H9 (cell line): ENCODE data around the gene ARHGAP40. TPM values are rescaled to one million over a fixed set of nuclear protein-coding genes. Genes with fewer than 3 reads are reported as not detected.

ENCODE experiments used
- DNase-seq: peaks from one replicate; pipeline ENCODE4 v3.0.0-alpha.2; 2017
- H2AFZ ChIP-seq: one replicate; pipeline ENCODE4 v1.6.1; 2013; ENCODE audit warnings: mild to moderate bottlenecking, low read length, control low read depth, moderate library complexity
- H2AK5ac ChIP-seq: 2 replicates; pipeline ENCODE4 v1.6.1; 2013; ENCODE audit warnings: low read length, control low read depth, mixed read lengths; ENCODE audit not compliant: insufficient read length
- H2BK120ac ChIP-seq: one replicate; pipeline ENCODE4 v1.6.1; 2013; ENCODE audit warnings: low read depth, mild to moderate bottlenecking, low read length, control low read depth, inconsistent platforms; ENCODE audit not compliant: poor library complexity, severe bottlenecking
- H2BK12ac ChIP-seq: 2 replicates; pipeline ENCODE4 v1.6.1; 2013; ENCODE audit warnings: low read length, control low read depth, mixed read lengths, low read depth; ENCODE audit not compliant: insufficient read length
- H2BK15ac ChIP-seq: 2 replicates; pipeline ENCODE4 v1.6.1; 2013; ENCODE audit warnings: low read depth, low read length, control low read depth
- H2BK20ac ChIP-seq: one replicate; pipeline ENCODE4 v1.6.1; 2013; ENCODE audit warnings: low read depth, mild to moderate bottlenecking, low read length, control low read depth, inconsistent platforms; ENCODE audit not compliant: poor library complexity, severe bottlenecking
- H2BK5ac ChIP-seq: 2 replicates; pipeline ENCODE4 v1.6.1; 2013; ENCODE audit warnings: low read length, control low read depth, mixed read lengths; ENCODE audit not compliant: insufficient read length
- H3K14ac ChIP-seq: 2 replicates; pipeline ENCODE4 v1.6.1; 2013; ENCODE audit warnings: low read length, control low read depth; ENCODE audit not compliant: insufficient read depth
- H3K18ac ChIP-seq: 2 replicates; pipeline ENCODE4 v1.6.1; 2013; ENCODE audit warnings: low read depth, mild to moderate bottlenecking, mixed read lengths, low read length, control low read depth; ENCODE audit not compliant: insufficient read length
- H3K23ac ChIP-seq: 2 replicates; pipeline ENCODE4 v1.6.1; 2013; ENCODE audit warnings: low read length, control low read depth, mixed read lengths, low read depth; ENCODE audit not compliant: insufficient read length
- H3K23me2 ChIP-seq: 2 replicates; pipeline ENCODE4 v1.6.1; 2013; ENCODE audit warnings: low read depth, mild to moderate bottlenecking, mixed read lengths, low read length, control low read depth; ENCODE audit not compliant: insufficient read length, poor library complexity, severe bottlenecking
- H3K27ac ChIP-seq: 2 replicates; pipeline ENCODE4 v1.5.1; 2013; ENCODE audit warnings: low read length, control low read depth, mixed read lengths, low read depth; ENCODE audit not compliant: insufficient read length
- H3K27me3 ChIP-seq: 2 replicates; pipeline ENCODE4 v1.6.1; 2013; ENCODE audit warnings: low read length, control low read depth, inconsistent platforms; ENCODE audit not compliant: insufficient read depth
- H3K4ac ChIP-seq: 2 replicates; pipeline ENCODE4 v1.6.1; 2013; ENCODE audit warnings: low read depth, mild to moderate bottlenecking, control low read depth, inconsistent platforms, low read length, moderate library complexity
- H3K4me1 ChIP-seq: 2 replicates; pipeline ENCODE4 v1.6.1; 2013; ENCODE audit warnings: low read length, control low read depth, inconsistent platforms; ENCODE audit not compliant: insufficient read depth
- H3K4me2 ChIP-seq: 2 replicates; pipeline ENCODE4 v1.6.1; 2013; ENCODE audit warnings: low read length, control low read depth, mixed read lengths; ENCODE audit not compliant: insufficient read length, insufficient read depth
- H3K56ac ChIP-seq: 2 replicates; pipeline ENCODE4 v1.6.1; 2013; ENCODE audit warnings: low read depth, mild to moderate bottlenecking, mixed read lengths, low read length, control low read depth; ENCODE audit not compliant: insufficient read length
- H3K79me1 ChIP-seq: 2 replicates; pipeline ENCODE4 v1.6.1; 2013; ENCODE audit warnings: low read depth, mild to moderate bottlenecking, moderate library complexity, low read length, control low read depth, inconsistent platforms; ENCODE audit not compliant: insufficient read depth, poor library complexity, severe bottlenecking
- H3K79me2 ChIP-seq: 2 replicates; pipeline ENCODE4 v1.6.1; 2013; ENCODE audit warnings: low read length, control low read depth, inconsistent platforms; ENCODE audit not compliant: insufficient read depth
- H3K9ac ChIP-seq: 2 replicates; pipeline ENCODE4 v1.6.1; 2013; ENCODE audit warnings: low read length, control low read depth, mixed read lengths; ENCODE audit not compliant: insufficient read length; ENCODE audit errors: extremely low read depth
- H3K9me3 ChIP-seq: one replicate; pipeline ENCODE4 v1.6.1; 2013; ENCODE audit warnings: low read depth, low read length, inconsistent platforms; ENCODE audit not compliant: control insufficient read depth
- H3T11ph ChIP-seq: one replicate; pipeline ENCODE4 v1.6.1; 2013; ENCODE audit warnings: mild to moderate bottlenecking, low read length, control low read depth, inconsistent platforms
- H4K20me1 ChIP-seq: one replicate; pipeline ENCODE4 v1.6.1; 2013; ENCODE audit not compliant: control insufficient read depth, insufficient read length, insufficient read depth
- H4K5ac ChIP-seq: 2 replicates; pipeline ENCODE4 v1.6.1; 2013; ENCODE audit warnings: low read depth, mild to moderate bottlenecking, mixed read lengths, low read length, control low read depth; ENCODE audit not compliant: insufficient read length
- H4K8ac ChIP-seq: replicated peaks from 2 replicates; pipeline ENCODE4 v1.6.1; 2013; ENCODE audit warnings: low read length, control low read depth, mixed read lengths, low read depth; ENCODE audit not compliant: insufficient read length
- H4K91ac ChIP-seq: 2 replicates; pipeline ENCODE4 v1.6.1; 2013; ENCODE audit warnings: low read depth, mild to moderate bottlenecking, moderate library complexity, mixed read lengths, low read length, control low read depth; ENCODE audit not compliant: insufficient read length
- H3K27ac Mint-ChIP-seq, 3 experiments: 2 replicates in 2 of 3; 3 replicates in 1 of 3; pipeline ENCODE4 v1.8.0; 2020 to 2021; ENCODE audit warnings: mixed read lengths in 3 of 3, mild to moderate bottlenecking in 1 of 3, moderate library complexity in 1 of 3
- H3K27me3 Mint-ChIP-seq: 2 replicates; pipeline ENCODE4 v1.8.0; 2021; ENCODE audit warnings: low read depth, mild to moderate bottlenecking, moderate library complexity, mixed read lengths
- H3K36me3 Mint-ChIP-seq, 3 experiments: 2 replicates in 2 of 3; 3 replicates in 1 of 3; pipeline ENCODE4 v1.8.0; 2020 to 2021; ENCODE audit warnings: low read depth in 3 of 3, mixed read lengths in 3 of 3; ENCODE audit not compliant: insufficient read depth in 1 of 3
- H3K4me1 Mint-ChIP-seq, 2 experiments: 2 replicates each; pipeline ENCODE4 v1.8.0; 2020; ENCODE audit warnings: mixed read lengths in 2 of 2
- H3K4me3 Mint-ChIP-seq, 2 experiments: 2 replicates in 1 of 2; 3 replicates in 1 of 2; pipeline ENCODE4 v1.8.0; 2020 to 2021; ENCODE audit warnings: mild to moderate bottlenecking in 2 of 2, mixed read lengths in 2 of 2, moderate library complexity in 1 of 2
- H3K9me3 Mint-ChIP-seq, 2 experiments: 2 replicates in 1 of 2; 3 replicates in 1 of 2; pipeline ENCODE4 v1.8.0; 2020; ENCODE audit warnings: mild to moderate bottlenecking in 2 of 2, mixed read lengths in 2 of 2, moderate library complexity in 1 of 2
- WGBS: extraction: QIAGEN DNeasy Blood & Tissue Kit; methylation state at CpG from one replicate; pipeline ENCODE4 v1.1.7; 2013; ENCODE audit warnings: missing lambda C conversion rate, low lambda C conversion rate, mixed read lengths; ENCODE audit not compliant: insufficient read length; ENCODE audit errors: extremely low coverage; 5-methylcytosine and 5-hydroxymethylcytosine counted together
- total RNA-seq: library from RNA; stranded (reverse); gene quantifications from 2 replicates; pipeline ENCODE4 v1.2.1, GENCODE V29; 2021
- TF ChIP-seq, protein P1 (sequence below): fragments of 200-600 bp; sonication (generic); conservative IDR thresholded peaks from 3 replicates; pipeline ENCODE4 v1.8.0; 2021; ENCODE audit warnings: antibody characterized with exemption, mild to moderate bottlenecking

ARHGAP40 gene
- total RNA-seq, 1 experiment from 2014 or later = 0.17 TPM

DNA sequence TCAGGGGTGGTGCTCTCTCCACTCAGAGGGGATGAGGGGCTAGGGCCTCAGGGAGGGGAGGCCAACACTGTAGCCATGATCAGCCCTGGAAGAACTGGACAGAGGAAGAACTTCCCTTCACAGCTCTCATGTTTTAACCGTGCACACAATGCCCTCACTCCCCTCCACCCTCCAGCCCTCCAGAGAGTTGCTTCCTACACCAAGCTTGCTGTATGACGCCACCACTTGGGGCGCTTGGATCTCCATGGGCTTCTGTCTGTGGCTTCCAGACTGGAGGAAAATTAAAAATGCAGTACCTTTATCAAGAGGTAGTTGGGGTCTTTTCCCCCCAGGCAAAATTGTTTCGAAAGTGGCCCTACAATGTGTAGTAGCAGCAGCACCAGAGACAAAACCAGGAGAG, 48.4 kb downstream of the ARHGAP40 start:
- Histone ChIP-seq H2BK120ac (no peak overlapping the region), H3K18ac (no peak overlapping the region), H3K56ac (no peak overlapping the region), H4K8ac (no peak overlapping the region), H4K20me1 (no peaks in the 10 kb centered on the region), H4K91ac (no peak overlapping the region), H3K9me3 (no peaks in the 10 kb centered on the region), H3K23me2 (peaks cover 9% of the 10 kb centered on the region), H4K5ac (no peak overlapping the region), H2BK20ac (no peak overlapping the region), H3K27ac (no peak overlapping the region), H3K14ac (no peak overlapping the region), H2AK5ac (no peak overlapping the region), H3T11ph (no peak overlapping the region), H3K4me2 (no peak overlapping the region), H3K9ac (no peak overlapping the region), H2AFZ (no peak overlapping the region), H3K4ac (no peak overlapping the region), H3K79me1 (no peaks in the 10 kb centered on the region), H2BK15ac (no peak overlapping the region), H2BK5ac (no peak overlapping the region), H3K27me3 (peaks cover 17% of the 10 kb centered on the region; the same call in 1 of the 2 replicates), H3K4me1 (no peaks in the 10 kb centered on the region; the same call in 1 of the 2 replicates), H2BK12ac (no peak overlapping the region), H3K79me2 (no peaks in the 10 kb centered on the region), H3K23ac (no peak overlapping the region)
- peaks cover 12 to 16% of the 10 kb centered on the region in 2 experiments for H3K4me1 Mint-ChIP-seq
- WGBS = no CpG with 5 or more reads among the region's 4 CpGs
- peaks cover 3 to 4% of the 10 kb centered on the region in 2 experiments; a peak in 4 of 5 replicates for H3K9me3 Mint-ChIP-seq
- H3K4me3 Mint-ChIP-seq = no peak overlapping the region
- TF ChIP-seq, protein P1, sequence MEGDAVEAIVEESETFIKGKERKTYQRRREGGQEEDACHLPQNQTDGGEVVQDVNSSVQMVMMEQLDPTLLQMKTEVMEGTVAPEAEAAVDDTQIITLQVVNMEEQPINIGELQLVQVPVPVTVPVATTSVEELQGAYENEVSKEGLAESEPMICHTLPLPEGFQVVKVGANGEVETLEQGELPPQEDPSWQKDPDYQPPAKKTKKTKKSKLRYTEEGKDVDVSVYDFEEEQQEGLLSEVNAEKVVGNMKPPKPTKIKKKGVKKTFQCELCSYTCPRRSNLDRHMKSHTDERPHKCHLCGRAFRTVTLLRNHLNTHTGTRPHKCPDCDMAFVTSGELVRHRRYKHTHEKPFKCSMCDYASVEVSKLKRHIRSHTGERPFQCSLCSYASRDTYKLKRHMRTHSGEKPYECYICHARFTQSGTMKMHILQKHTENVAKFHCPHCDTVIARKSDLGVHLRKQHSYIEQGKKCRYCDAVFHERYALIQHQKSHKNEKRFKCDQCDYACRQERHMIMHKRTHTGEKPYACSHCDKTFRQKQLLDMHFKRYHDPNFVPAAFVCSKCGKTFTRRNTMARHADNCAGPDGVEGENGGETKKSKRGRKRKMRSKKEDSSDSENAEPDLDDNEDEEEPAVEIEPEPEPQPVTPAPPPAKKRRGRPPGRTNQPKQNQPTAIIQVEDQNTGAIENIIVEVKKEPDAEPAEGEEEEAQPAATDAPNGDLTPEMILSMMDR = peak; percentile 36; the same call in 2 of the 3 replicates
- no peaks in the 10 kb centered on the region; a peak in 1 of 7 replicates for H3K36me3 Mint-ChIP-seq
- DNase-seq = no peak
- peaks cover 54% of the 10 kb centered on the region for H3K27me3 Mint-ChIP-seq
- H3K27ac Mint-ChIP-seq = no peak overlapping the region
